Activated CD4-positive, alpha-beta T cell treated with anti-CD3 and anti-CD28 coated beads, Interleukin-2, amount 50 U/mL, for 24 hours (primary cell): ENCODE data around the gene SPAG16.

Experiments
- DNase-seq, 2 donors: peaks; one replicate each; pipeline ENCODE4 v3.0.0-alpha.2; 2020; ENCODE audit warnings: low read depth in 1 of 2, low spot score in 1 of 2

The SPAG16 gene

GRCh38 chr2:213284105-213285090 is at the start of gene SPAG16:
Gene SPAG16, plus strand, starts transcription at chr2:213284464.
- peak; percentile 91 to 97 for DNase-seq

GRCh38 chr2:213234641-213235040 is 49.6 kb upstream of the SPAG16 start:
- no peak for DNase-seq

GRCh38 chr2:213235741-213236140 is 48.5 kb upstream of the SPAG16 start:
- DNase-seq: no peak

GRCh38 chr2:213237251-213237650 is 47.0 kb upstream of the SPAG16 start:
- DNase-seq: no peak

GRCh38 chr2:213237787-213238186 is 46.5 kb upstream of the SPAG16 start:
- DNase-seq: no peak

GRCh38 chr2:213238753-213239495 is 45.3 kb upstream of the SPAG16 start:
- no peak for DNase-seq

GRCh38 chr2:213241817-213242216 is 42.4 kb upstream of the SPAG16 start:
- no peak for DNase-seq

GRCh38 chr2:213242653-213243052 is 41.6 kb upstream of the SPAG16 start:
- DNase-seq: no peak

- no peak for DNase-seq
Observed at GRCh38 chr2:213243189-213244044, 40.8 kb upstream of the SPAG16 start.

- DNase-seq: no peak
Observed at GRCh38 chr2:213246497-213247281, 37.6 kb upstream of the SPAG16 start.

- DNase-seq: no peak
Observed at GRCh38 chr2:213247566-213247965, 36.7 kb upstream of the SPAG16 start.

GRCh38 chr2:213248637-213249036 is 35.6 kb upstream of the SPAG16 start:
- DNase-seq: no peak

GRCh38 chr2:213249502-213249901 is 34.8 kb upstream of the SPAG16 start:
- no peak for DNase-seq

GRCh38 chr2:213251618-213252017 is 32.6 kb upstream of the SPAG16 start:
- no peak for DNase-seq

GRCh38 chr2:213252206-213252605 is 32.1 kb upstream of the SPAG16 start:
- DNase-seq: no peak

GRCh38 chr2:213253162-213253561 is 31.1 kb upstream of the SPAG16 start:
- no peak for DNase-seq

GRCh38 chr2:213259266-213259665 is 25.0 kb upstream of the SPAG16 start:
- no peak for DNase-seq

- no peak for DNase-seq
Observed at GRCh38 chr2:213261237-213261636, 23.0 kb upstream of the SPAG16 start.

GRCh38 chr2:213261715-213262114 is 22.5 kb upstream of the SPAG16 start:
- no peak for DNase-seq

GRCh38 chr2:213265679-213266078 is 18.6 kb upstream of the SPAG16 start:
- no peak for DNase-seq
